Adrenal gland (tissue), 5 donors: Measurements from ENCODE around the gene SELENOM.

Source experiments
- CTCF ChIP-seq, 6 experiments: fragments of 450-650 bp in 4 of 6; fragments of 200-600 bp in 2 of 6; sonication (generic) in 1 of 6; IDR thresholded peaks; 1 replicate in 5 of 6; 2 replicates in 1 of 6; pipeline versions ENCODE4 v1.5.1 to v1.8.0; 2016 to 2021; ENCODE audit warnings: antibody characterized with exemption in 6 of 6, mild to moderate bottlenecking in 2 of 6, moderate library complexity in 1 of 6
- POLR2A ChIP-seq, 2 donors: fragments of 450-650 bp; IDR thresholded peaks; one replicate each; pipeline ENCODE4 v1.6.1; 2017; ENCODE audit warnings: antibody characterized with exemption in 2 of 2, mild to moderate bottlenecking in 2 of 2, moderate library complexity in 1 of 2
- donor health status: DM: no; HTN: no; CAD: no.

GRCh38 chr22:31123292-31123602 lies 15.9 kb upstream of the SELENOM start:
- no peak for TF ChIP-seq CTCF (IDR thresholded peaks at IDR 0.05)
- TF ChIP-seq POLR2A (IDR thresholded peaks at IDR 0.05), result no peak
